Cardiac muscle cell (in vitro differentiated cells and primary cell): ENCODE data around the gene WFS1. TPM values are rescaled to one million over a fixed set of nuclear protein-coding genes. Genes with fewer than 3 reads are reported as not detected.

Source experiments
- DNase-seq, 2 donors: peaks; one replicate each; pipeline versions ENCODE4 v3.0.0 to v3.0.0-alpha.2; 2010 to 2017; ENCODE audit warnings: low read depth in 1 of 2, low spot score in 1 of 2
- H3K27ac ChIP-seq: fragments of 200-600 bp; sonication (generic); 2 replicates; pipeline ENCODE4 v1.5.1; 2016
- H3K27me3 ChIP-seq: fragments of 200-600 bp; sonication (generic); 2 replicates; pipeline ENCODE4 v1.6.0; 2016; ENCODE audit warnings: control low read depth
- H3K36me3 ChIP-seq: fragments of 200-600 bp; sonication (generic); 2 replicates; pipeline ENCODE4 v1.5.1; 2016; ENCODE audit warnings: control low read depth
- H3K4me1 ChIP-seq: fragments of 200-600 bp; sonication (generic); 2 replicates; pipeline ENCODE4 v1.8.1; 2017; ENCODE audit warnings: low read depth, mild to moderate bottlenecking, mixed run types
- H3K4me3 ChIP-seq: fragments of 200-600 bp; sonication (generic); 2 replicates; pipeline ENCODE4 v1.5.1; 2016; ENCODE audit warnings: mild to moderate bottlenecking
- H3K9me3 ChIP-seq: fragments of 200-600 bp; sonication (generic); 2 replicates; pipeline ENCODE4 v1.5.1; 2017; ENCODE audit warnings: low read depth, mild to moderate bottlenecking, control low read depth
- polyA plus RNA-seq: library from polyadenylated mRNA; unstranded; fragments of >200 nt; fragmentation: Nextera tagmentation; extraction: Ambion mirVana; gene quantifications from 2 replicates; pipeline ENCODE4 v1.2.1, GENCODE V29; 2016
- total RNA-seq: library from RNA; depleted of rRNA; stranded (reverse); fragments of >200 nt; gene quantifications from 2 replicates; pipeline ENCODE4 v1.2.3, GENCODE V29; 2016
- TF ChIP-seq, protein P1 (sequence below): IDR thresholded peaks from 2 replicates; pipeline ENCODE4 v1.5.1; 2012; ENCODE audit warnings: low read depth, mild to moderate bottlenecking, low read length

WFS1 gene
- total and polyA plus RNA-seq, 2 experiments from 2014 or later, result 29.0 to 30.4 TPM

DNA sequence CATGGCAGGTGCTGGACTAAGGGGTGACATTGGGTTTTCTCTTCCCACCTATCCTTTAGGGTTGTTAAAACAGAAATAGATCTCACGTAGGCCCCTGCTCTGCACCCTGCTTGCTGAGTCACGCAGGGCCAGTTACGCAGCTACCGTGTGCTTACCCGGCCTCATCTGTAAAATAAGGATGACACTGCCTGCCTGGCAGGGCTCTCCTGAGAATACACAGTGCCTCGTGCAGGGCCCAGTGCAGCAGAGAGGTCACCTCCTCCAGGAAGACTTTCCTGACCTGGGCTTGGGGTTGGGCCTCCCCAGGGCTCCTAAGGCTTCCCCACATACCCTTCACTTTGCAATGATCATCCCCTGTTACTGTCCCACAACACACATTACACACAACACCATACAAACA, 35.7 kb upstream of the WFS1 start:
- no peak for DNase-seq
- H3K4me3 ChIP-seq, result no peak overlapping the region
- TF ChIP-seq, protein P1, sequence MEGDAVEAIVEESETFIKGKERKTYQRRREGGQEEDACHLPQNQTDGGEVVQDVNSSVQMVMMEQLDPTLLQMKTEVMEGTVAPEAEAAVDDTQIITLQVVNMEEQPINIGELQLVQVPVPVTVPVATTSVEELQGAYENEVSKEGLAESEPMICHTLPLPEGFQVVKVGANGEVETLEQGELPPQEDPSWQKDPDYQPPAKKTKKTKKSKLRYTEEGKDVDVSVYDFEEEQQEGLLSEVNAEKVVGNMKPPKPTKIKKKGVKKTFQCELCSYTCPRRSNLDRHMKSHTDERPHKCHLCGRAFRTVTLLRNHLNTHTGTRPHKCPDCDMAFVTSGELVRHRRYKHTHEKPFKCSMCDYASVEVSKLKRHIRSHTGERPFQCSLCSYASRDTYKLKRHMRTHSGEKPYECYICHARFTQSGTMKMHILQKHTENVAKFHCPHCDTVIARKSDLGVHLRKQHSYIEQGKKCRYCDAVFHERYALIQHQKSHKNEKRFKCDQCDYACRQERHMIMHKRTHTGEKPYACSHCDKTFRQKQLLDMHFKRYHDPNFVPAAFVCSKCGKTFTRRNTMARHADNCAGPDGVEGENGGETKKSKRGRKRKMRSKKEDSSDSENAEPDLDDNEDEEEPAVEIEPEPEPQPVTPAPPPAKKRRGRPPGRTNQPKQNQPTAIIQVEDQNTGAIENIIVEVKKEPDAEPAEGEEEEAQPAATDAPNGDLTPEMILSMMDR, result no peak
- H3K9me3 ChIP-seq, result no peaks in the 10 kb centered on the region
- H3K27me3 ChIP-seq, result no peaks in the 10 kb centered on the region
- H3K36me3 ChIP-seq, result no peaks in the 10 kb centered on the region
- no peak overlapping the region for H3K27ac ChIP-seq
- no peaks in the 10 kb centered on the region for H3K4me1 ChIP-seq

- TF ChIP-seq, protein P1, result no peak
- H3K9me3 ChIP-seq, result no peaks in the 10 kb centered on the region
- no peaks in the 10 kb centered on the region for H3K36me3 ChIP-seq
- no peak overlapping the region for H3K4me3 ChIP-seq
- H3K4me1 ChIP-seq, result no peaks in the 10 kb centered on the region
- H3K27me3 ChIP-seq, result no peaks in the 10 kb centered on the region
- H3K27ac ChIP-seq, result no peak overlapping the region
- no peak for DNase-seq
Observed at GRCh38 chr4:6235012-6235411, 34.6 kb upstream of the WFS1 start.

DNA sequence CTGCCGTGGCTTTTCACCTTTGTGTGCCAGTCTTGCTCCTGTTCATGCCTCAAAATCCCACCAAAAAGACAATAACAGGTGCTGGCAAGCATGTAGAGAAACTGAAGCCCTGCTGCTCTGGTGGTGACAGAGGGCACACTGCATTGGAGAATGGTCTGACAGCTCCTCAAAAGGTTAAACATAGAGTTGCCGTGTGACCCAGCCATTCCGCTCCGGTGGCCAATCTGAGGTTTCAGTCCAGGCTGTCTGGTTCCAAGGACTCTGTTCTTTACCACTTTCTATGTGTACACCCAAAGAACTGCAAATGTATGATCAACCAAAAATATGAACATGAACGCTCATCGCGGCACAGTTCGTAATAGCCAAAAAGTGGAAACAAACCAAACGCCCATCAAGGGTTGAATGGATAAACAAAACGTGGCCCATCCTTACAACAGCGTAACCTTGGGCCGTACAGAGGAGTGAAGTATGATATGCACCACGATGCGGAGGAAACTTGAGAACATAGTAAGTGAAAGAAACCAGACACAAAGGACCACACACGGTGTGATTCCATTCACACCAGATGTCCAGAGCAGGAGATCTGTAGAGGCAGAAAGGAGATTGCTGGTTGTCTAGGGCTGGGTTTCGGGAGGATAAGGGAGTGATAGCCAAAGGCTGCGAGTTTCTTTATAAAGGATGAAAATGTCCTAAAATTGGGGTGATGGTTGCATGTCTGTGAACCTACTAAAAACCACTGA, 33.6 kb upstream of the WFS1 start:
- H3K27me3 ChIP-seq, result no peaks in the 10 kb centered on the region

DNA sequence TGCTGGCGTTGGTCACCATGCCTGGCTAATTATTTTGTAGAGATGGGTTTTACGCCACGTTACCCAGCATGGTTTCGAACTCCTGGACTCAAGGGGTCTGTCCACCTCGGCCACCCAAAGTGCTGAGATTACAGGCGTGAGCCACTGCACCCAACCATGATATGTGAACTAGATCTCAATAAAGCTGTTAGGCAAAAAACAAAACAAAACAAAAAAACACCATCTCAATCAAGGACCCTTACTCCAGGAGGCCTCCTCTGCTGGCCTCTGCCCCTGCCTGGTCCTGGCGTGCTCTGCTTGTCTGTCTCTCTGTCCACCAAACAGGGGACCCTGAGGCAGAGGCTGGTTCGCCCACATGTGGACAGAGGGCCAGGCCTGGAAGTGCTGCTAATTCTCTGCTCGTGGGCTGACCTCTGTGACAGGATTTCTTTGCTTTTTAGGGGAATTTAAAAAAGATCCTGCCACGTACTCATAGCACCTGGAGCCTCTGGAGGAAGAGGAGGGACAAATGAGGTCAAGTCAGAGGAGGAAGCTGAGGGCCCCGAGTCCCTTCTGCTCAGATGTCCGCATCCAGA, 32.7 kb upstream of the WFS1 start:
- Histone ChIP-seq H3K27me3 (no peaks in the 10 kb centered on the region), H3K27ac (no peak overlapping the region), H3K9me3 (no peaks in the 10 kb centered on the region), H3K4me3 (no peak overlapping the region), H3K4me1 (no peaks in the 10 kb centered on the region), H3K36me3 (no peaks in the 10 kb centered on the region)
- TF ChIP-seq, protein P1, result no peak
- DNase-seq, result no peak

More for the DNA sequence above, 33.6 kb upstream of the WFS1 start:
- H3K9me3 ChIP-seq, result no peaks in the 10 kb centered on the region
- H3K4me3 ChIP-seq, result no peak overlapping the region
- H3K36me3 ChIP-seq, result no peaks in the 10 kb centered on the region
- H3K4me1 ChIP-seq, result no peaks in the 10 kb centered on the region
- peak in 1 of 2 donors; percentile 4 for DNase-seq
- no peak overlapping the region for H3K27ac ChIP-seq
- TF ChIP-seq, protein P1, result no peak

GRCh38 chr4:6239486-6239885, 30.2 kb upstream of the WFS1 start:
- Histone ChIP-seq H3K27me3 (no peaks in the 10 kb centered on the region), H3K9me3 (no peaks in the 10 kb centered on the region), H3K36me3 (no peaks in the 10 kb centered on the region), H3K4me3 (no peak overlapping the region), H3K4me1 (no peaks in the 10 kb centered on the region), H3K27ac (no peak overlapping the region)
- DNase-seq, result no peak
- TF ChIP-seq, protein P1, result no peak
